GM23338 (cell line): Measurements from ENCODE around the gene MRPS17. TPM values are rescaled to one million over a fixed set of nuclear protein-coding genes. Genes with fewer than 3 reads are reported as not detected.

Experiments
- ATAC-seq: fragments of 200-7000 bp; cut with Tn5 transposase; 3 replicates; pipeline ENCODE4 v1.9.1; 2020
- DNase-seq: peaks from one replicate; pipeline ENCODE4 v3.0.0-alpha.2; 2015; ENCODE audit warnings: low spot score
- H2AFZ ChIP-seq: fragments of 200-600 bp; sonication (generic); 2 replicates; pipeline ENCODE4 v1.8.0; 2016; ENCODE audit warnings: antibody characterized with exemption, mild to moderate bottlenecking, moderate library complexity
- H3F3A ChIP-seq: fragments of 200-600 bp; sonication (generic); replicated peaks from 2 replicates; pipeline ENCODE4 v1.8.0; 2017; ENCODE audit warnings: antibody characterized with exemption, mixed run types, low read depth
- H3K27ac ChIP-seq: fragments of 200-600 bp; sonication (generic); 2 replicates; pipeline ENCODE4 v1.6.1; 2016; ENCODE audit warnings: low read depth
- H3K27me3 ChIP-seq: fragments of 200-600 bp; sonication (generic); 2 replicates; pipeline ENCODE4 v1.8.0; 2016; ENCODE audit warnings: mild to moderate bottlenecking, mixed run types, moderate library complexity; ENCODE audit not compliant: insufficient read depth
- H3K36me3 ChIP-seq: fragments of 200-600 bp; sonication (generic); 2 replicates; pipeline ENCODE4 v1.8.0; 2016; ENCODE audit warnings: mild to moderate bottlenecking; ENCODE audit not compliant: insufficient read depth
- H3K4me1 ChIP-seq: fragments of 200-600 bp; sonication (generic); 2 replicates; pipeline ENCODE4 v1.8.0; 2016; ENCODE audit warnings: mild to moderate bottlenecking, moderate library complexity; ENCODE audit not compliant: insufficient read depth
- H3K4me2 ChIP-seq: fragments of 200-600 bp; sonication (generic); 2 replicates; pipeline ENCODE4 v1.7.1; 2017; ENCODE audit warnings: mixed run types
- H3K4me3 ChIP-seq: fragments of 200-600 bp; sonication (generic); 2 replicates; pipeline ENCODE4 v1.6.1; 2016; ENCODE audit warnings: mixed run types
- H3K79me2 ChIP-seq: fragments of 200-600 bp; sonication (generic); replicated peaks from 2 replicates; pipeline ENCODE4 v1.8.0; 2017; ENCODE audit warnings: mild to moderate bottlenecking; ENCODE audit not compliant: insufficient read depth
- H3K9me2 ChIP-seq: fragments of 200-600 bp; sonication (generic); 2 replicates; pipeline ENCODE4 v1.8.0; 2017; ENCODE audit not compliant: insufficient read depth
- H4K20me1 ChIP-seq: fragments of 200-600 bp; sonication (generic); replicated peaks from 2 replicates; pipeline ENCODE4 v1.8.0; 2017; ENCODE audit warnings: mild to moderate bottlenecking; ENCODE audit not compliant: insufficient read depth
- H3K27ac Mint-ChIP-seq: 2 replicates; pipeline ENCODE4 v1.8.0; 2020; ENCODE audit warnings: inconsistent platforms, mild to moderate bottlenecking, moderate library complexity, mixed read lengths
- H3K27me3 Mint-ChIP-seq: 3 replicates; pipeline ENCODE4 v1.8.0; 2022; ENCODE audit warnings: low read depth, mild to moderate bottlenecking, moderate library complexity, mixed read lengths, inconsistent platforms; ENCODE audit not compliant: insufficient read depth, poor library complexity
- H3K36me3 Mint-ChIP-seq: 3 replicates; pipeline ENCODE4 v1.8.0; 2021; ENCODE audit warnings: low read depth, mild to moderate bottlenecking, inconsistent platforms, moderate library complexity, mixed read lengths
- H3K4me1 Mint-ChIP-seq: 3 replicates; pipeline ENCODE4 v1.8.0; 2020; ENCODE audit warnings: mild to moderate bottlenecking, inconsistent platforms, mixed read lengths
- H3K4me3 Mint-ChIP-seq: 3 replicates; pipeline ENCODE4 v1.8.0; 2021; ENCODE audit warnings: moderate library complexity, mild to moderate bottlenecking, inconsistent platforms, mixed read lengths
- H3K9me3 Mint-ChIP-seq: 3 replicates; pipeline ENCODE4 v1.8.0; 2020; ENCODE audit warnings: moderate library complexity, mild to moderate bottlenecking, inconsistent platforms, mixed read lengths
- CREB1 ChIP-seq: fragments of 250-450 bp; sonication (Bioruptor Pico); IDR thresholded peaks from 2 replicates; pipeline ENCODE4 v1.5.0; 2020; ENCODE audit warnings: low read depth, mild to moderate bottlenecking, moderate library complexity
- ETS1 ChIP-seq: IDR thresholded peaks from 2 replicates; pipeline ENCODE4 v1.6.1; 2016; ENCODE audit warnings: antibody characterized with exemption
- EZH2 ChIP-seq: fragments of 200-600 bp; sonication (generic); IDR thresholded peaks from one replicate; pipeline ENCODE4 v1.8.0; 2017; ENCODE audit warnings: antibody characterized with exemption, mild to moderate bottlenecking, low read depth; ENCODE audit not compliant: unreplicated experiment
- EZH2phosphoT487 ChIP-seq: fragments of 200-600 bp; sonication (generic); IDR thresholded peaks from one replicate; pipeline ENCODE4 v1.8.1; 2018; ENCODE audit warnings: antibody characterized with exemption; ENCODE audit not compliant: unreplicated experiment
- JUNB ChIP-seq: IDR thresholded peaks from one replicate; pipeline ENCODE4 v1.6.1; 2016; ENCODE audit warnings: antibody characterized with exemption; ENCODE audit not compliant: unreplicated experiment
- NANOG ChIP-seq: IDR thresholded peaks from 2 replicates; pipeline ENCODE4 v1.6.1; 2016; ENCODE audit warnings: antibody characterized with exemption, borderline replicate concordance
- POLR2AphosphoS5 ChIP-seq: IDR thresholded peaks from 2 replicates; pipeline ENCODE4 v1.6.1; 2016; ENCODE audit warnings: antibody characterized with exemption, low read depth
- REST ChIP-seq: IDR thresholded peaks from one replicate; pipeline ENCODE4 v1.6.1; 2018; ENCODE audit warnings: antibody characterized with exemption; ENCODE audit not compliant: unreplicated experiment
- STAT1 ChIP-seq: IDR thresholded peaks from one replicate; pipeline ENCODE4 v1.6.1; 2016; ENCODE audit warnings: antibody characterized with exemption; ENCODE audit not compliant: unreplicated experiment
- ZNF114 ChIP-seq: fragments of 250-450 bp; sonication (Bioruptor Pico); IDR thresholded peaks from 2 replicates; pipeline ENCODE4 v1.5.0; 2020; ENCODE audit warnings: mild to moderate bottlenecking, moderate library complexity
- ZNF331 ChIP-seq: fragments of 250-450 bp; sonication (Bioruptor Pico); IDR thresholded peaks from 2 replicates; pipeline ENCODE4 v1.5.0; 2020; ENCODE audit warnings: low read depth, mild to moderate bottlenecking, moderate library complexity
- ZNF462 ChIP-seq: fragments of 250-450 bp; sonication (Bioruptor Pico); IDR thresholded peaks from 2 replicates; pipeline ENCODE4 v1.5.0; 2020; ENCODE audit warnings: mild to moderate bottlenecking, moderate library complexity
- polyA plus RNA-seq: library from polyadenylated mRNA; unstranded; fragments of >200 nt; fragmentation: Nextera tagmentation; extraction: Ambion mirVana; gene quantifications from 2 replicates; pipeline ENCODE4 v1.2.1, GENCODE V29; 2016
- total RNA-seq: library from RNA; depleted of rRNA; stranded (reverse); fragments of >200 nt; shearing (Covaris generic); gene quantifications from 2 replicates; pipeline ENCODE4 v1.2.3, GENCODE V29; 2014
- TF ChIP-seq, protein P1 (sequence below), 2 experiments: fragments of 200-600 bp in 1 of 2; sonication (generic) in 1 of 2; conservative IDR thresholded peaks; 2 replicates each; pipeline versions ENCODE4 v1.5.1 to v1.6.1; 2016 to 2017; ENCODE audit warnings: antibody characterized with exemption in 2 of 2, low read depth in 2 of 2, mild to moderate bottlenecking in 2 of 2, moderate library complexity in 1 of 2

MRPS17 gene
- total and polyA plus RNA-seq, 2 experiments from 2014 or later = 14.6 to 100 TPM

- peaks cover 47% of the 10 kb centered on the region for H3K79me2 ChIP-seq
- peaks cover 5% of the 10 kb centered on the region for H4K20me1 ChIP-seq
- H3K4me1 ChIP-seq = no peaks in the 10 kb centered on the region
- H2AFZ ChIP-seq = no peak overlapping the region
- Mint-ChIP-seq H3K9me3 (no peaks in the 10 kb centered on the region; the same call in 1 of the 3 replicates), H3K36me3 (peaks cover 10% of the 10 kb centered on the region), H3K27me3 (peaks cover 6% of the 10 kb centered on the region), H3K4me1 (peaks cover 15% of the 10 kb centered on the region; the same call in 2 of the 3 replicates), H3K27ac (no peak overlapping the region), H3K4me3 (no peak overlapping the region)
- no peak; the same call in 2 of the 3 replicates for ATAC-seq
- no peaks in the 10 kb centered on the region for H3F3A ChIP-seq
- no peak for DNase-seq
- H3K4me2 ChIP-seq = no peak overlapping the region
- H3K27me3 ChIP-seq = no peaks in the 10 kb centered on the region
- no peak overlapping the region for H3K27ac ChIP-seq
- H3K36me3 ChIP-seq = no peaks in the 10 kb centered on the region; the same call in 1 of the 2 replicates
- TF ChIP-seq EZH2phosphoT487 = no peak
- TF ChIP-seq, protein P1, sequence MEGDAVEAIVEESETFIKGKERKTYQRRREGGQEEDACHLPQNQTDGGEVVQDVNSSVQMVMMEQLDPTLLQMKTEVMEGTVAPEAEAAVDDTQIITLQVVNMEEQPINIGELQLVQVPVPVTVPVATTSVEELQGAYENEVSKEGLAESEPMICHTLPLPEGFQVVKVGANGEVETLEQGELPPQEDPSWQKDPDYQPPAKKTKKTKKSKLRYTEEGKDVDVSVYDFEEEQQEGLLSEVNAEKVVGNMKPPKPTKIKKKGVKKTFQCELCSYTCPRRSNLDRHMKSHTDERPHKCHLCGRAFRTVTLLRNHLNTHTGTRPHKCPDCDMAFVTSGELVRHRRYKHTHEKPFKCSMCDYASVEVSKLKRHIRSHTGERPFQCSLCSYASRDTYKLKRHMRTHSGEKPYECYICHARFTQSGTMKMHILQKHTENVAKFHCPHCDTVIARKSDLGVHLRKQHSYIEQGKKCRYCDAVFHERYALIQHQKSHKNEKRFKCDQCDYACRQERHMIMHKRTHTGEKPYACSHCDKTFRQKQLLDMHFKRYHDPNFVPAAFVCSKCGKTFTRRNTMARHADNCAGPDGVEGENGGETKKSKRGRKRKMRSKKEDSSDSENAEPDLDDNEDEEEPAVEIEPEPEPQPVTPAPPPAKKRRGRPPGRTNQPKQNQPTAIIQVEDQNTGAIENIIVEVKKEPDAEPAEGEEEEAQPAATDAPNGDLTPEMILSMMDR (conservative IDR thresholded peaks at IDR 0.05; ENCODE audit: low read depth in 2 of 2) = no peak
- TF ChIP-seq ETS1 = no peak
- no peak for TF ChIP-seq POLR2AphosphoS5
- no peak for TF ChIP-seq CREB1 (CRISPR knock-in tag)
- TF ChIP-seq REST = no peak
- TF ChIP-seq ZNF462 (CRISPR knock-in tag) = no peak
- TF ChIP-seq NANOG = no peak
- TF ChIP-seq EZH2 = no peak
- no peak for TF ChIP-seq ZNF114
- no peak for TF ChIP-seq JUNB
- TF ChIP-seq STAT1 = no peak
- TF ChIP-seq ZNF331 (CRISPR knock-in tag) = no peak
- no peak overlapping the region for H3K4me3 ChIP-seq
- H3K9me2 ChIP-seq = no peaks in the 10 kb centered on the region
These were observed 18.9 kb downstream of the MRPS17 start for GRCh38 chr7:55970561-55970960.
